B cell (primary cell): ENCODE results near the gene EFCAB14. TPM values are rescaled to one million over a fixed set of nuclear protein-coding genes. Genes with fewer than 3 reads are reported as not detected.

Source experiments
- ATAC-seq: fragments of 200-7000 bp; cut with Tn5 transposase; one replicate; pipeline ENCODE4 v1.10.0; 2021; ENCODE audit warnings: low read depth, mild to moderate bottlenecking, moderate number of reproducible peaks, moderate library complexity
- CTCF ChIA-PET: fragments of 350-600 bp; sonication (Branson Sonifier 250); formaldehyde crosslinking; loops from one replicate; lab custom pipeline; 2021; ENCODE audit warnings: antibody characterized with exemption, inconsistent platforms; lab: Charles Lee
- POLR2A ChIA-PET: fragments of 350-600 bp; sonication (Branson Sonifier 250); formaldehyde crosslinking; loops from one replicate; lab custom pipeline; 2021; ENCODE audit warnings: antibody characterized with exemption; lab: Charles Lee
- DNase-seq: peaks from one replicate; pipeline ENCODE4 v3.0.0; 2013
- H2AFZ ChIP-seq: 2 replicates; pipeline ENCODE4 v1.6.1; 2012; ENCODE audit warnings: mild to moderate bottlenecking, low read depth, low read length; ENCODE audit not compliant: insufficient read depth, poor library complexity, severe bottlenecking
- H3K27ac ChIP-seq, 2 donors: 1 replicate in 1 of 2; 2 replicates in 1 of 2; pipeline ENCODE4 v1.5.1; 2012 to 2013; ENCODE audit warnings: low read length in 2 of 2, mild to moderate bottlenecking in 2 of 2, moderate library complexity in 1 of 2
- H3K27me3 ChIP-seq, 4 experiments: fragments of 200-600 bp in 1 of 4; sonication (generic) in 1 of 4; replicated peaks in 1 of 4; 1 replicate in 2 of 4; 2 replicates in 2 of 4; pipeline versions ENCODE4 v1.6.1 to v1.7.0; 2013 to 2016; ENCODE audit warnings: low read length in 3 of 4, mild to moderate bottlenecking in 2 of 4, mixed read lengths in 1 of 4, moderate library complexity in 1 of 4; ENCODE audit not compliant: insufficient read depth in 4 of 4, control insufficient read depth in 3 of 4; ENCODE audit errors: control extremely low read depth in 1 of 4
- H3K36me3 ChIP-seq, 2 experiments: replicated peaks in 1 of 2; 1 replicate in 1 of 2; 2 replicates in 1 of 2; pipeline versions ENCODE4 v1.6.1 to v1.7.1; 2013; ENCODE audit warnings: low read length in 1 of 2; ENCODE audit not compliant: insufficient read depth in 2 of 2, control insufficient read depth in 1 of 2; ENCODE audit errors: control extremely low read depth in 1 of 2, extremely low read depth in 1 of 2
- H3K4me1 ChIP-seq, 2 donors: fragments of 200-600 bp in 1 of 2; sonication (generic) in 1 of 2; 1 replicate in 1 of 2; 2 replicates in 1 of 2; pipeline versions ENCODE4 v1.5.1 to v1.6.1; 2013 to 2017; ENCODE audit warnings: low read length in 2 of 2; ENCODE audit not compliant: control insufficient read depth in 2 of 2, insufficient read depth in 2 of 2
- H3K4me2 ChIP-seq: replicated peaks from 2 replicates; pipeline ENCODE3; 2012; ENCODE audit warnings: mild to moderate bottlenecking, low read depth, low read length; ENCODE audit not compliant: poor library complexity, severe bottlenecking
- H3K4me3 ChIP-seq, 5 experiments: fragments of 200-600 bp in 1 of 5; sonication (generic) in 1 of 5; 1 replicate in 3 of 5; 2 replicates in 2 of 5; pipeline versions ENCODE4 v1.5.1 to v1.7.0; 2011 to 2016; ENCODE audit warnings: low read length in 4 of 5, mild to moderate bottlenecking in 4 of 5, low read depth in 2 of 5, control low read depth in 1 of 5, moderate library complexity in 1 of 5; ENCODE audit not compliant: insufficient read depth in 1 of 5; ENCODE audit errors: control extremely low read depth in 1 of 5, extremely low read depth in 1 of 5
- H3K79me2 ChIP-seq: fragments of 200-600 bp; sonication (generic); one replicate; pipeline ENCODE4 v1.6.0; 2016; ENCODE audit warnings: low read length; ENCODE audit not compliant: control insufficient read depth, insufficient read depth
- H3K9ac ChIP-seq: fragments of 200-600 bp; sonication (generic); 2 replicates; pipeline ENCODE4 v1.6.1; 2017; ENCODE audit warnings: mild to moderate bottlenecking, low read length, moderate library complexity
- H3K9me3 ChIP-seq, 3 donors: one replicate each; pipeline versions ENCODE4 v1.6.1 to v1.7.1; 2013; ENCODE audit warnings: low read length in 2 of 3; ENCODE audit not compliant: control insufficient read depth in 2 of 3, insufficient read depth in 1 of 3; ENCODE audit errors: control extremely low read depth in 1 of 3
- H4K20me1 ChIP-seq: 2 replicates; pipeline ENCODE4 v1.6.0; 2012; ENCODE audit warnings: mild to moderate bottlenecking, low read length; ENCODE audit not compliant: insufficient read depth, control insufficient read depth, poor library complexity, severe bottlenecking
- H3K27ac Mint-ChIP-seq: one replicate; pipeline ENCODE4 v1.8.0; 2021; ENCODE audit warnings: mixed read lengths
- H3K27me3 Mint-ChIP-seq: one replicate; pipeline ENCODE4 v1.8.0; 2021; ENCODE audit warnings: mixed read lengths
- H3K4me1 Mint-ChIP-seq: one replicate; pipeline ENCODE4 v1.8.0; 2021; ENCODE audit warnings: mixed read lengths
- H3K4me3 Mint-ChIP-seq: one replicate; pipeline ENCODE4 v1.8.0; 2021; ENCODE audit warnings: mixed read lengths
- H3K9me3 Mint-ChIP-seq: one replicate; pipeline ENCODE4 v1.8.0; 2022; ENCODE audit warnings: mixed read lengths; ENCODE audit not compliant: insufficient read depth
- EZH2 ChIP-seq: IDR thresholded peaks from 2 replicates; pipeline ENCODE4 v1.6.1; 2012; ENCODE audit warnings: borderline replicate concordance, low read depth, mild to moderate bottlenecking, moderate library complexity, low read length; ENCODE audit not compliant: insufficient read depth, poor library complexity, severe bottlenecking
- intact Hi-C: fragments of 100-400 bp; cut with micrococcal nuclease; formaldehyde crosslinking; loops from one replicate; pipeline ENCODE4 v1.10.0; 2022
- polyA plus RNA-seq: library from polyadenylated mRNA; depleted of rRNA; stranded (reverse); fragments of >200 nt; gene quantifications from 2 replicates; pipeline ENCODE4 v1.2.3, GENCODE V29; 2012
- total RNA-seq, 2 donors: library from RNA; stranded (reverse); fragments of 120-200 nt in 1 of 2; gene quantifications; 1 replicate in 1 of 2; 2 replicates in 1 of 2; pipeline versions ENCODE4 v1.2.3 to v1.2.4, GENCODE V29; 2013 to 2022
- TF ChIP-seq, protein P1 (sequence below): fragments of 200-600 bp; IDR thresholded peaks from one replicate; pipeline ENCODE4 v1.8.0; 2022; ENCODE audit warnings: antibody characterized with exemption, mild to moderate bottlenecking

Gene EFCAB14
- total and polyA plus RNA-seq, 2 donors (not counting 1 experiment from before 2014, with no cell fraction given), result 22.8 to 98.8 TPM

DNA sequence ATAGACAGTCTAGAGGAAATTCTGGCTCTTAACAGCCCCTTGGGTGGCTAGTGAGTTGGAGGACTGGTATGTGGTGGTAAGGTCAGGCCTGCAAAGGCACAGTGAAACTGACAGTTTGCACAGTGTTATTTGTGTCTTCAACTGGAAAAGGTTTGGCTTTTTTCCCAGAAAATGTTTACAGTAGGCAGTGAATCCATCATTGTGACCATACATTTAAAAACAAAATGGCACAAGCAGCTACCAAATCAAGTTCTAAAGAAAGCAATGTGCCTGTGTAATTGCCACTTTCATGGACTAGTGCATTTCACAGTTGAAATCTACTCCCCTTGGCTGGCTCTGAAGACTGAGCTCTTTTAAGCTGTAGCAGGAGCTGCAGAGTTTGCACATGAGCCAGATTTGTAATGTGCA is 75.5 kb downstream of the EFCAB14 start:
- ATAC-seq (no peak), DNase-seq (no peak)
- TF ChIP-seq EZH2, result no peak
- TF ChIP-seq, protein P1, sequence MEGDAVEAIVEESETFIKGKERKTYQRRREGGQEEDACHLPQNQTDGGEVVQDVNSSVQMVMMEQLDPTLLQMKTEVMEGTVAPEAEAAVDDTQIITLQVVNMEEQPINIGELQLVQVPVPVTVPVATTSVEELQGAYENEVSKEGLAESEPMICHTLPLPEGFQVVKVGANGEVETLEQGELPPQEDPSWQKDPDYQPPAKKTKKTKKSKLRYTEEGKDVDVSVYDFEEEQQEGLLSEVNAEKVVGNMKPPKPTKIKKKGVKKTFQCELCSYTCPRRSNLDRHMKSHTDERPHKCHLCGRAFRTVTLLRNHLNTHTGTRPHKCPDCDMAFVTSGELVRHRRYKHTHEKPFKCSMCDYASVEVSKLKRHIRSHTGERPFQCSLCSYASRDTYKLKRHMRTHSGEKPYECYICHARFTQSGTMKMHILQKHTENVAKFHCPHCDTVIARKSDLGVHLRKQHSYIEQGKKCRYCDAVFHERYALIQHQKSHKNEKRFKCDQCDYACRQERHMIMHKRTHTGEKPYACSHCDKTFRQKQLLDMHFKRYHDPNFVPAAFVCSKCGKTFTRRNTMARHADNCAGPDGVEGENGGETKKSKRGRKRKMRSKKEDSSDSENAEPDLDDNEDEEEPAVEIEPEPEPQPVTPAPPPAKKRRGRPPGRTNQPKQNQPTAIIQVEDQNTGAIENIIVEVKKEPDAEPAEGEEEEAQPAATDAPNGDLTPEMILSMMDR, result no peak
- Histone ChIP-seq H4K20me1 (no peaks in the 10 kb centered on the region), H3K4me1 (no peaks in the 10 kb centered on the region), H3K36me3 (peaks cover 0 to 16% of the 10 kb centered on the region in 2 experiments), H3K4me2 (no peak overlapping the region), H3K79me2 (no peaks in the 10 kb centered on the region), H3K27me3 (no peaks in the 10 kb centered on the region), H3K9ac (no peak overlapping the region), H3K4me3 (no peak overlapping the region), H2AFZ (no peak overlapping the region), H3K9me3 (peaks cover 0 to 4% (median 4%) of the 10 kb centered on the region in 3 donors), H3K27ac (no peak overlapping the region)
- POLR2A ChIA-PET, result no interaction called here
- intact Hi-C loops, result no loop called here
- CTCF ChIA-PET, result no interaction called here
- no peaks in the 10 kb centered on the region for H3K4me1 Mint-ChIP-seq
- no peak overlapping the region for H3K27ac Mint-ChIP-seq
- H3K9me3 Mint-ChIP-seq, result no peaks in the 10 kb centered on the region
- H3K4me3 Mint-ChIP-seq, result no peak overlapping the region
- H3K27me3 Mint-ChIP-seq, result no peaks in the 10 kb centered on the region

DNA sequence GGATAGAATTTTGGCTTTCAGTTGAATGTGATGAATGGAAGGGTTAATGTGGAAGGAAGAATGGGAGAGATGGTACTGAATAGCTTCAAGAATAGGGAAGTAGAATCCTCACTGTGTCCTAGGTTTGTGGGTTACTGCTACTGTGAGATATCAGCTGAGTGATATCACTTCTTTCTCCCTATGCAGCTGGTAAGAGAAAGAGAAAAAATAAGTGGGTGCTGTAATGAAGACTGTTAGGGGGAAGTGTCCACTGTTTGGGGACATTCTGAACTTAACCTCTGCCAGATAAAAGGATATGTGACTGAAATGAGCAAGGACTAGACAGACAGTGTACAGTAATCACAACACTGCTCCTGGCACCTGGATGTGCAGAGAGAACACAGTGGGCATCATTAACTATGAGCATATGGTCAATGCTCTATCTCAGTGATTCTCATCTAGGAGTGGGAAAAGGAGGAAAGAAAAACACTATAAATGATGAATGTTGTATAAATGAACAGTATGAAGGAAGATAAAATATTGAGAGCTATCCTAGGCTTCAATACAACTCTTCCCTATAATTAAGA is 76.7 kb downstream of the EFCAB14 start:
- no peak for DNase-seq
- H3K9ac ChIP-seq, result no peak overlapping the region
- ATAC-seq, result no peak
- H3K36me3 ChIP-seq, result peaks cover 1 to 9% of the 10 kb centered on the region in 2 experiments
- Mint-ChIP-seq H3K9me3 (no peaks in the 10 kb centered on the region), H3K4me1 (no peaks in the 10 kb centered on the region), H3K27ac (no peak overlapping the region), H3K27me3 (no peaks in the 10 kb centered on the region), H3K4me3 (no peak overlapping the region)
- ChIA-PET CTCF (no interaction called here), POLR2A (no interaction called here)
- H2AFZ ChIP-seq, result no peak overlapping the region
- intact Hi-C loops, result no loop called here
- no peak overlapping the region for H3K4me2 ChIP-seq
- H3K79me2 ChIP-seq, result no peaks in the 10 kb centered on the region
- H3K4me3 ChIP-seq, result no peak overlapping the region
- H4K20me1 ChIP-seq, result no peaks in the 10 kb centered on the region
- H3K27me3 ChIP-seq, result no peaks in the 10 kb centered on the region
- H3K4me1 ChIP-seq, result no peaks in the 10 kb centered on the region
- H3K27ac ChIP-seq, result no peak overlapping the region
- TF ChIP-seq EZH2, result no peak
- TF ChIP-seq, protein P1, result no peak
- H3K9me3 ChIP-seq, result no peaks in the 10 kb centered on the region
